ENCODE measurements around the gene SDHC.
"Not testable (repeated sequence)": the region's sequence is repeated elsewhere in the genome, so short reads cannot be mapped to it uniquely, and the experiment has no call there.

The SDHC gene

DNA sequence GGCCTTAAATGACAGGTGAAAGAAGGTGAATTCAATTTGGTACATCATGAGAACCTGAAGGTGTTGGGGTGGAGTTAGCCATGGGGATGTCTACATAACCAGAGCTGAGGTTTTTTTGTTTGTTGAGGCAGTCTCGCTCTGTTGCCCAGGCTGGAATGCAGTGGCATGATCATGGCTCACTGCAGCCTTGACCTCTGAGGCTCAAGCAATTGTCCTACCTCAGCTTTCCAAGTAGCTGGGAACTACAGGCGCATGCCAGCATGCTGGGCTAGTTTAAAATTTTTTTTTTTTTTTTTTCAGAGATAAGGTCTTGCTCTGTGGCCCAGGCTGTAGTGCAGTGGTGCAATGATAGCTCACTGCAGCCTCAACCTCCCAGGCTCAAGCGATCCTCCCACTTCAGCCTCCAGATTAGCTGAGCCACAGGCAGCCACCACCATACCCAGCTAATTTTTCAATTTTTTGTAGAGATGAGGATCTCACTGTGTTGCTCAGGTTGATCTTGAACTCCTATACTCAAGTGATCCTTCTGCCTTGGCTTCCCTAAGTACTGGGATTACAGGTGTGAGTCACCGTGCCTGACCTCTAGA, 2.5 kb upstream of the SDHC start:
- no peak for DNase-seq (ENCODE audit: low read depth)

DNA sequence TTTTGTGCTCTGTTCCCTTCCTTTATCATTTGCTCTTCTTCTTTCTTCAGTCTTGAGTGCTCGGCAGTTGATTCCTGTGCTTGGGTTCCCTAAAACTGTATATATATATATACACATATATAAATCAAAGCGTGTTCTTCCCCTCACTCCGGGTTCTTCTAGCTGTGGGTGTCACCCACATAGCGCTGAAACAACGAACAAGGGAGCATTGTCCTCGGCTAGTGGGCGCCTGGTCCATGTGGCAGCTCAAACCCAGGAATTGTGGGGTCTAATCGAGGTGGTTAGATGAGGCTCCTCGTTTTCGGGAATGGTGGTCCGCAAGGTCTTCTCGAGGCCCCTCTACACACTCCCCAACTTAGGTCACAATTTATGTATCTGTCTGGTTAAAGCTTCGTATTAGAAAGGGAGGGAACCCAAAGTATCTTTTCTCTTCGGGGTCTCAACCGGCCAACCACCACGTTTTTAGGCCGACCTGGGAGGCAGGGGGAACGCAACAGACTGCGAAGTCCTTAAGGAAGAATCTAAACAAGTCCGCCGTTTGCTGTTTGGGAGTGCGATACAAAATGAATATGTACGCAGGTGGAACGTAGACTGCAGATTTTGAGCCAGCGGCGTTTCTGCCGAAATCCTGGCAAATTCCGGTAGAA, 504 bp upstream of the SDHC start:
- no peak for DNase-seq (ENCODE audit: low read depth)

DNA sequence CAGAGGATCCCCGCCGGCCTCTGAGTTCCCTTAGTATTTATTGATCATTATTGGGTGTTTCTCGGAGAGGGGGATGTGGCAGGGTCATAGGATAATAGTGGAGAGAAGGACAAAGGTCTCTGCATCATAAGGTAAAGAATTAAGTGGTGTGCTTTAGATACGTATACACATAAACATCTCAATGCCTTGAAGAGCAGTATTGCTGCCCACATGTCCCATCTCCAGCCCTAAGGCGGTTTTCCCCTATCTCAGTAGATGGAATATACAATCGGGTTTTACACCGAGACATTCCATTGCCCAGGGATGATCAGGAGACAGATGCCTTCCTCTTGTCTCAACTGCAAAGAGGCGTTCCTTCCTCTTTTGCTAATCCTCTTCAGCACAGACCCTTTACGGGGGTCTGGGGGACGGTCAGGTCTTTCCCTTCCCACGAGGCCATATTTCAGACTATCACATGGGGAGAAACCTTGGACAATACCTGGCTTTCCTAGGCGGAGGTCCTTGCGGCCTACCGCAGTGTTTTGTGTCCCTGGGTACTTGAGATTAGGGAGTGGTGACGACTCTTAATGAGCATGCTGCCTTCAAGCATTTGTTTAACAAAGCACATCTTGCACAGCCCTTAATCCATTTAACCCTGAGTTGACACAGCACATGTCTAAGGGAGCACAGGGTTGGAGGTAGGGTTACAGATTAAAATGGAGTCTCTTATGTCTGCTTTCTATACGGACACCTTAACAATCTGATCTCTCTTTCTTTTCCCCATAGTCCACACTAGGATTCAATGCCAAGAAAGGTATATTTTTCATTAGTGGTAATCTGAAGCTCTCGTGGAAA, 1.9 kb downstream of the SDHC start:
- DNase-seq (ENCODE audit: low read depth): not testable (repeated sequence)

DNA sequence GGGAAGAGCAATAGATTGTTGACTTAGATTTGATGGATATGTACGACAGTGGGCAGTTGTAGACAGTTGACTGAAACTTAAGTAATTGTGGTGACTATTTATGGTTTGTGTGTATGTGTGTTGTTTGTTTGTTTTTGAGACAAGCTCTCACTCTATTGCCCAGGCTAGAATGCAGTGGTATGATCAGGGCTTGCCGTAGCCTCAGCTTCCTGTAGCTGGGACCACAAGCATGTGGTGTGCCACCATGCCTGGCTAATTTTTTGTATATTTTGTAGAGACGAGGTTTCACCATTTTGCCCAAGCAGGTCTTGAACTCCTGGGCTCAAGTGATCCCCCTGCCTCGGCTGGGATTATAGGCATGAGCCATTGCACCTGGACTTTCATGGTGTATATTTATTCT, 9.8 kb downstream of the SDHC start:
- DNase-seq (ENCODE audit: low read depth): no peak

DNA sequence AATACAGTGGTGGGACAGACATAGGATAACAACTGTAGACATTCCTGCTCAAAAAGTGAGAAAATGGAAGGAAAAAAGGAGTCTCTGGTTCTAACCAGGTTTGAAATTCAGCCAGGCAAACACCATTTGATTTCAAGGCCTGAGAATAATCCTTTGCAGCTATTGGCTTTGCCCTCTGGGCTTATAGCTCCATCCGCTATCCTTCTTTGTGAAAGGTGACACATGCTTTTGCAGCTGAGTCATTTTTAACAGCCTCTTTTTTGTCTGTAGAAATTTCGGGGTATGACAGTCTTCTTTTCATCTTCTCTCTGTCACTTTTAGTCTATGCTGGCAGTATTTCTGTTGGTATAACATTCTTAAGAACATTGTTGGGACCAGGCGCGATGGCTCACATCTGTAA, 16.2 kb downstream of the SDHC start:
- no peak for DNase-seq (ENCODE audit: low read depth)

DNA sequence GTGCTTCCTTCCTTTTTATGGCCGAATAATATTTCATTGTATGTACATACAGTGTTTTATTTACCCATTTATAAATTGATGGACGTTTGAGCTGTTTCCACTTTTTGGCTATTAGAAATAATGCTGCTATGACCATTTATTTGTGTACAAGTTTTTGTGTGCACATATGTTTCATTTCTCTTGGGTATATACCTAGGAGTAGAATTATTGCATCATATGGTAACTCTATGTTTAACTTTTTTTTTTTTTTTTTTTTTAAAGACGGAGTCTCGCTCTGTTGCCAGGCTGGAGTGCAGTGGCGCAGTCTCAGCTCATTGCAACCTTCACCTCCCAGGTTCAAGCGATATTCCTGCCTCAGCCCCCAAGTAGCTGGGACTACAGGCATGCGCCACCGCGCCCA, 19.0 kb downstream of the SDHC start:
- DNase-seq (ENCODE audit: low read depth): no peak

DNA sequence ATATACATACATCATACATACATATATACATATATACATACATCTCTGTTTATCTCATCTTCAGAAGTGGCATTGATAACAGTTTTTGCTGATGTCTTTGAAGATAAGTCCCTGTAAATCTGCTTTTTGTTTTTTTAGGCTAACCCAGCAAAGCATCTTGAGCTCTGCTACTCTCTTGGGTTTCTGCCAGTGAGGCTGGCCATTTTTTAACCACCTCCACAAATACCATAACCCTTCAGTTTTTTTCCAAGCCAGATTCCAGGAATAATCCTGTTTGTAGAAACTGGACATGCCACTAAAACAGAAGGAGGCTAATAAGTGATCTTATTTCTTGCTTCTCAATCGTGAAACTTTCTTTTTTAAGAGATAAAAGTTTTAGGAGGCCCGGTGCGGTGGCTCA, 21.6 kb downstream of the SDHC start:
- no peak for DNase-seq (ENCODE audit: low read depth)

DNA sequence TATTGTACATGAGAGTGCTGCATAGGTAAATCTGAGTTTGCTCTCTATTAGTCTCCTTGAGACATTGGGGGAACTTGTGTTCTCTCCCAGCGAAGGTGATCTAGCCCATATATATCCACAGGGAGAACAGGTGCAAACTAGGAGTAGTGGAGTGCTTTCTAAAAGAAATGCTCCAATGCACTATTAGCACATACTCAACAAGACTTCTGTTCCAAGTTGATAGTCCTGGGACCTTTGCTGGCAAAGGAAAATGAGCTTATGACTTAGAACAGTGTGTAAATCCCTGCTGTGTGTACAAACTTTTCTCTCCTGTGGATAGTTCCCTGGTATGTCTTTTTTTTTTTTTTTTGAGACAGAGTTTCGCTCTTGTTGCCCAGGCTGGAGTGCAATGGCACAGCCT, 28.0 kb downstream of the SDHC start:
- DNase-seq (ENCODE audit: low read depth): no peak

DNA sequence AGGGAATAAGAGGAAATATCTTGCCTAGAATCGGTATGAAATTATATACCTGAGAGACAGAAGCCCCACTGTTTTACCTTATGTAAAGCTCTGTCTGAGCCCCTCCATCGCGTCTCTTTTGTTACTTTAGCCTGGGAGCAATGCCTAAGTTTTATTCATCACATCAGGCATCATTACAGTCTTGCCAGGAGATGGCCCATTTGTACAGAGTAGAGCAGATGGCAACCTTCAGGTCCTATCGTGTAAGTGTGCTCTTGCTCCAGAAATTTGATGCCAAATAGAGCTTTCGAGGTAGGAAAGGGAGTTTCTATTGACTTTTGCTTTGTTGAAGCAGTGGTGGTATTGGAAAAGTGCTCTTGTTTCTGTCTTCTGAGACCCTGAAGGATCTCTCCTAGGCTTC, 28.6 kb downstream of the SDHC start:
- no peak for DNase-seq (ENCODE audit: low read depth)

DNA sequence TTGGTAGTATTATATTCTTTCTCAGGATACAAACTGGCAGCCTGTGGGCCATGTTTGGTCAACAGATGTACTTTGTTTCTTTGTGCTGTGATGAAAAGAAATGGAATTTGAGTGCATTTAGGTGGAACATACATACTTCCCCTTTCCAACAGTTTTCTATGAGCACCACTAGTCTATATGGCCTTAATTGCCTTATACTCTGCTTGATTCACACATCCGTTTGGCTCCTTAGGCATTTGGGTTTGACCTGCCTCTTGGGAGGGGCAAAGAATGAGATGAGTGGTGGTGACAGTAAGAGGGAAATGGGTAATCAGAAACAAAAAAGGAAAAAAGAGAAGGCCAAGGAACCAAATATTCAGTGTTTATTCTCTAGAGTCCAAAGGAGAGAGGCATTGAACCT, 36.5 kb downstream of the SDHC start:
- DNase-seq (ENCODE audit: low read depth): no peak

DNA sequence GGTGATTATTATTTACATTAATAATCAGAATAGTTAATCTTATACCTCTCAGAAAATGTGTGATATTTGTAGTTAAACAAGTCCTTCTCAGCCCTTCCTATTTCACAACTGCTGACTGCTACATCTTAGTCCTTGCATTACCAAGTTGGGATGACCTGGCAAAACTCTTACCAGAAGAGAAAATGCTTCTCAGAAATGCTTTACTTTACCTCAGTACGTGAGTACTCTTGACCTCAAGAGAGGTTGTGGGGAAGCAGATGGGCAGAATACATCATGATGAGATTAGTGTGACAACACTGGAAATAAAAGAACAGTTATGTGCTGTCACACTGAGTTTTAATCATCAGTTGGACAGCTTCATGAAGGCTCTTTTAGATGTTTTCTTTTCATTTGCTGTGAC, 37.3 kb downstream of the SDHC start:
- DNase-seq (ENCODE audit: low read depth): no peak

DNA sequence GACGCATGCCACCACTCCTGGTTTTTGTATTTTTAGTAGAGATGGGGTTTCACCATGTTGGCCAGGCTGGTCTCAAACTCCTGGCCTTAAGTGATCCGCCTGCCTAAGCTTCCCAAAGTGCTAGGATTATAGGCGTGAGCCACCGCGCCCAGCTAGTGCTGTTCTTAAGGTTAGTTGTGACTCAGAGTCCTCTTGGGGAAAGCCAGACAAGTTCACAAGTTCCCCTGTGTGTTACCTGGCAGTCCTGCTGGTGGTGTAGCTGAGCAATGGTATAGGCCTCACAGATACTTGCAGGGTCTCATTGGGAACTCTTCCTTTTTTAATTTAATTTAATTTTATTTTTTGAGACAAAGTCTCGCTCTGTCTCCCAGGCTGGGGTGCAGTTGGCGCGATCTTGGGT, 42.9 kb downstream of the SDHC start:
- DNase-seq (ENCODE audit: low read depth): no peak

DNA sequence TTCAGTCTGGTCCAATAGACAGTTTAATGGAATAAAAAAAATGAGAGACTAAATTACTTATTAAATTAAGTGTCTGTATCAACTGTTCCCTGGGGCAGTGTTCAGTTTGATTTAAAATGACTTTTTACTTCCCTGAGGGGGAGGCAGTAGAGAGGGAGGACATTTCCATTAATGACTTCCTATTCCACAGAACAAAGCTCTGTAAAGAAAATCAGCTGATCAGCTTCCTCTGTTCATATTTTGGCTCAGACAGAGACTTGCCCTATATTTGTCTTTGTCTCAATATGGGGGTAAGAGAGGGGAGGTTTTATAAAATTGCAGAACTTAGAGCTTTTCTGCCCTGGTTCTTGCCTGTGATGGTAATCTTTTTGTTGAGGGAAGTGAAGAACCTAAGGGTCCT, 45.1 kb downstream of the SDHC start:
- no peak for DNase-seq (ENCODE audit: low read depth)

DNA sequence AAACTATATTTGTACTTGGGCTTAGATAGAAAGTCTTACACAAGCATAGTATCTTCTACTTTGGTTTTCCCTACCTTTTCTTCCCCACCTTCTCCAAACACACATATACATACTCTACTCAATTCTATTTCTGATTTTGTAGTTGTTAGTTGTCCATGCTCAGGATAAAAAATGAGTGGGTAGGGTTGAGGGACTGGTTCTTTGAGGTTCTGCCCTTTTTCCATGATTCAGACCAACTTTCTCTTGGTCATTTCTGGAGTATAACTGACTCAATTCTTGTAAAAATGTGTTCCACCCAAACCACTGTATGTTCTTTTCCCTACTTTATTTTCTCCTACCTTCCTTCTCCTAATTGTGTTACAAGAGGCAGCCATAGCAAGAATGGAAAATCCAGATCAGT, 50.2 kb downstream of the SDHC start:
- DNase-seq (ENCODE audit: low read depth): no peak

DNA sequence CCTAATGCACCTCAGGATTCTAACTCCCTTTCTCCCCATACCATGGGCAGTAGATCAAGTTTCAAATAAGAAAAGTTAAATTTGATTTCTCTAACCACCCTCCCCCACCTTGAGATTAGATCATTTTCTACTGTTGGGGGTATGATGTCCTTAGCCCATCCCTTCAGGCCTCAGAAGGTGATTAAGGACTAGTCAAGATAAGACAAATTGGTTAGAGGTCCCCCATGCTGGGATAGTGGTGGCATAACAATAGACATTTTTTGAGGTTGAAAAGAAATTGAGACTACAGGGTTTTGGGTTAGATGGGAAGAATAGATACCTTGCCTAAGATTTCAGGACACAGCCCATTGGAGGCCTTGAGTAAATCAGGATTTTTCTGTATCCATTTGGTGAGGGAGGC, 51.0 kb downstream of the SDHC start:
- no peak for DNase-seq (ENCODE audit: low read depth)

DNA sequence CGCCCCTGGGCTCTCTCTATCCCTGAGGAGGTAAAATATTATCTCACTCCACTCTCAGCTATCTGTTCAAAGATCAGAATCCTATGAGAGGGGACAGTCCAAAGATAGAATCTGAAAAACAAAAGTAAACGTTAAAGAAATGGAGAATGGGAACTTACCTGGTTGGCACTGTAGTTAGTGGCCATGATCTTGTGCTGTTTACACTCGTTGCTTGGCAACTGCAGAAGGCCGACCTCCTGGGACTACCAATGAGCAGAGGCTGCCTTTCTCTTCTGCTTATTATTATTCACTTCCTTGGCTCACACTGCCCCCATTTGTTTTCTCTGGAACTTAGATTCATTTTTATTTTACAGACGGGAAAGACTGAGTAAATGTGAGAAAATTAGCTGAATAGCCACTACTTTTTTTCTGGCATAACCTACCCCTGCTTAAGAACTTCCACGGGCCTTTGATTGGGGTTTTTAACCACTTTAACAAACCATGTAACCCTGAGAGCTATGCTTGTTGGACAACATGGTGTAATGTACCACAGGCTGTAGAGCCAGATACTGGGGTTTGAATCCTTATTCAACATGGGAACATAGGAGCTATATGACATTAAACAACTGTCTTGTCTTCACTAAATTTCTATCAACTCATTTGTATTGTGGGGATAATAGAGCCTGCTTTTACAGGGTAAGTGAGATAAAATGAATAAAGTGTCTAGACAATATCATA, 53.7 kb downstream of the SDHC start, which contains the start of gene CFAP126:
Gene CFAP126, minus strand, starts transcription at position 193 of the 717 bp plus-strand sequence. Its CDS starts 8 bp downstream, at position 185.
- peak; percentile 36 for DNase-seq (ENCODE audit: low read depth)

DNA sequence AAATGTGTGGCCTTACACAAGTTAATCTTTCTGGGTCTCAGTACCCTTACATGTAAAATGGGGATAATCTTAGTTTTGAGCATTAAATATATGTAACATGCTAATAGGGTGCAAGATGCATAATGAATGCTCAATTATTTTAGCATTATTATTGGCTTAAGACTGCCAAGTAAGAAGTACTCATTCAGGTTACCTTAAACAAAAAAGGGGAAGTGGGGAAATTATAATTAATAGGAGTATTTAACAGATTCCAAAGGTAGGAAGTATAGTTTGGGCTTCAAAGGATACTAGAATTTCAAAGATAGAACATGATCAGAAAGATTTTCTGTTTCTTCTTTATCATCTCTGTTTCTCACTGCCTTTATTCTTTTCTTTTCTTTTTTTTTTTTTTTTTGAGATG, 59.3 kb downstream of the SDHC start:
- no peak for DNase-seq (ENCODE audit: low read depth)

DNA sequence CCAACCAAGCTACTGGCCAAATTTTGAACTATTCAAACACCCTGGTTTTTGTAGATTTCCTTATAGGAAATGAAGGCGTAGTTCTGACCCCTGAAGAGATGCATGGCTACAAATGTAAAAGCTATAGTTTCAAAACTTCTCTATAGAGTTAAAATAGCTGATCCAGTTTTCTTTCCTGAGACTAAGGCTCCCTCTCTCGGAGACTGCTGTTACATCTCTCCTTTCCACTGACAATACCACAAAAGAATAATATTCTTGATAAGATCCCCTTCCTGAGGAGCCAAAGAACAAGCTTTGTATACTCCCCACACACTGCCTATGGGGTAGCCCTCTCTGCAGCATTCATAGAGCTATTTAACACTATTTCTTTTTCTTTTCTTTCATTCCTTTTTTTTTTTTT, 60.2 kb downstream of the SDHC start:
- DNase-seq (ENCODE audit: low read depth): no peak

DNA sequence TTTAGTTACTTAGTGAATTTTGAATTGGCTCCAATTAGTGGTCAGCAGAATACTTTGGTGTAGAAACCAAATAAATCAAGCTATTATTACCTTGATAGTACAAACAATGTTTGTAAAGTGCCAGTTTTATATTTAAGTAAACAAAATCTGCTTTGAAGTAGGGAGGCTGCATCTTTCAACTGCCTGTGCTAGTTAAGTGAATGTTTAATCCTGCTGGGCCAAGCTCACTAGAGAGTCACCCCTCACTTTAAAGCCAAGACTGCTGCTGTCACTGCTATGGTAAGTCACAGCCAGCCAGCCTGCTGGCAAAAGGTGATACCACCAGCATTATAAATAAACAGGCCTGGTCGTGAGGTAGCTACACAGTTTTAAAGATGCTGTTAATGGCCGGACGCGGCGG, 63.8 kb downstream of the SDHC start:
- DNase-seq (ENCODE audit: low read depth): no peak

DNA sequence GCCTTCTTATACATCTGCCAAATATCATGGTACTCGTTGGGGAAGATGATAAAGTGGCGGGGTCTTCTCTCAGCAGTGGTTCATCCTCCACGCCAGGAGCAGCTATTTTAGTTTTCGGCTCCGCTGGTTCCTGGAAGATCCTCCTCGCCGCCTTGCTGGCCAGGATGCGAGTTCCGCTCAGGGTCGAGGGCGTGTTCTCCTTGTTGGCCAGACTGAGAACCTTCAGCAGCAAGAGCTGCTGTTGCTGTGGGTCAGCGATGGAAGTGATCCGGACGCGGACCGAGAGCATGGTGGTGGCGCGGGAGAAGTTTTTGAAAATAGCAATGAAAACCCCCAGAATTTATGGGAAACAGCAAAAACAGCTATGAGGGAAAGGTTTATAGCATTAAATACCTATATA, 64.9 kb downstream of the SDHC start:
- no peak for DNase-seq (ENCODE audit: low read depth)

DNA sequence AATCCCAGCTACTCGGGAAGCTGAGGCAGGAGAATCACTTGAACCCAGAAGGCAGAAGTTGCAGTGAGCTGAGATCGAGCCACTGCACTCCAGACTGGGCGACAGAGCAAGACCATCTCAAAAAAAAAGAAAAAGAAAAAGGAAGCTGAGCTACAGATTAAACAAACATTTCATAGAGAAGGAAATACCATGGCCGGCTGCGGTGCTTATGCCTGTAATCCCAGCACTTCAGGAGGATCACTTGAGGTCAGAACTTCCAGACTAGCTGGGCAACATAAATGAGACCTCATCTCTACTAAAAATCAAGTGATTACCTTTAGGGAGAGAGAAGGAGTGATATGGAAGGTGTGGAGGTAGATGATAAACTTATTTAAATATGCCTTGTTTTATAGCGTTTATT, 67.5 kb downstream of the SDHC start:
- DNase-seq (ENCODE audit: low read depth): no peak

DNA sequence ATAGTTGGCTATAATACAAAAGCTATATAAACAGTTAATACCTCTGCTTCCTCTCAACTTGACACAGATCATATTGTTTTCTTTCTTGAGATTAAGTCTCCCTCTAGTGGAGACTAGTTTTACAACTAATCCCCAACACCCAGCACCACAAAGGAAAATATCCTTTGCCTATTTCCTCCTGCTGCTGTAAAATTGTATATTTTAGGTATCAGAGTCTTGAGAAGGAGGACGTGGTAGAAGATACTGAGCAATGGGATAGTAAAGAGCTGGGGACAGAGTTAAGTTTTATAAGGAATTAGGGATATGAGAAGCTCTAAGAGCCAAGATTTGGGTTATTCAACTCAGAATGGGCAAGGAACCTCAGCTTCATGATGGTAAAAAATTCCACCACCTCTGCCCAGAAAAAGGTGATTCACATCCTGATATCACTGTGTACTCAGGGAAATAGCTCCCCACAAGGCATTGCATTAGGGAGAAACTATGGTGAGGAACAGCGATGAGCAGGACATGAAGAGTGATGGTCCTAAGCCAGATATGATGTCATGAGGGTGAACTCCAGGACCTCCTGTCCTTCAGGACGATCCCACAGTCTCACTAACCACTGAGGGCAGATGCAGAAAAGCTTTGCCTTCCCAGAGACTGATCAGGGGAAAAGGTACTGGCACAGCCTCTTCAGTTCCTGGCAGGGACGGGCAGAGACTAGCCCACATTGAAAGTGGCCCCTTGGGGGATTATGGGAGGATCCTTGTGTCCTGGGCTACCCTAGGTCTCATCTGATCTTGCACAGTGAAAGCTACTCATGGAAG, 68.2 kb downstream of the SDHC start:
- peak; percentile 73 for DNase-seq (ENCODE audit: low read depth)
